Stromal cell of bone marrow (primary cell): ENCODE measurements around the gene CHMP2A.
A peak's percentile ranks its signal among the peaks of the same experiment; 100 is the strongest.
"Not testable (repeated sequence)": the region's sequence is repeated elsewhere in the genome, so short reads cannot be mapped to it uniquely, and the experiment has no call there.

Experiments used
- DNase-seq: peaks from one replicate; pipeline ENCODE4 v3.0.0-alpha.2; 2012; ENCODE audit warnings: low read depth

The CHMP2A gene

DNA sequence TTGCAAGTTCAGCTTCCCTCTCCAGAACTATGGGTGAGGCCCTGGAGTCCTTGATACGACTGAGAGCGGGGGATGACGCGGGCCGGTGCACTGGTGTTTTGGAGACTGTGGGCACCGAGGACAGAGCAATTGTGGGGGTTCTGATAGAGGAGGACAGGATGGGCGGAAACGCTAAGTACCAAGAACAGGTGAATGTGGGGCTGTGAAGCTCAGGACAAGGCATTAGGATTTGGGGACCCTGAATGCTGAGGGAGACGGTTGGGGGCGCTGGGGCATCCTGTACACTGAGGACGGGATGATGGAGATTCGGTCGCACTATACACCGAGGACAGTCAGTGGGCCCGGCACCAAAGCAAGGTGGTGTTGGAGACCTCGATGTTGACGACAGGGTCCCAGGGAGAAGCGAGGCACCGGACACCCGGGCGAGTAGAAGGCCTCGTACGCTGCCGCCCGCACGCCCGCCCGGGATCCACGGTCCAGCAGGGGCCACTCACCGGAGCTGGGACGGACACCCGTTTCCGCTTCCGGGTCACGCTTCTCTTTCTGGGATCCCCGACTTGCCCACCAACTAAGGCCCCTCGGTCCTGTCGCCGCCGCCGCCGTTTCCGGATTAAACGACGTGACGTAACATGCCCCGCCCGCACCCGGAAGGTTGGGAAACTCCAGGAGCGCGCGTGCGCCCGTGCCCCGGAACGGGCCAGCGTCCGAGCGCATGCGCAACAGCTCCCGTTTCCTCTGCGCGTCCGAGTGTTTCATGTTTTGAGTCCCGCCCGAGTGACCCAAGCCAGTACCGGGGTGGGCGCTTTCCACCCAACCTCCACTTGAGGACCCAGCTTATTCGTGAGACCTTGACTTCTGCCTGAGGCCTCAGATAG lies at the start of gene CHMP2A:
TSS of gene CHMP2A (minus strand) at position 612 of the 875 bp plus-strand sequence. CDS start 893 bp downstream, outside the sequence.
- DNase-seq = peak; percentile 93

DNA sequence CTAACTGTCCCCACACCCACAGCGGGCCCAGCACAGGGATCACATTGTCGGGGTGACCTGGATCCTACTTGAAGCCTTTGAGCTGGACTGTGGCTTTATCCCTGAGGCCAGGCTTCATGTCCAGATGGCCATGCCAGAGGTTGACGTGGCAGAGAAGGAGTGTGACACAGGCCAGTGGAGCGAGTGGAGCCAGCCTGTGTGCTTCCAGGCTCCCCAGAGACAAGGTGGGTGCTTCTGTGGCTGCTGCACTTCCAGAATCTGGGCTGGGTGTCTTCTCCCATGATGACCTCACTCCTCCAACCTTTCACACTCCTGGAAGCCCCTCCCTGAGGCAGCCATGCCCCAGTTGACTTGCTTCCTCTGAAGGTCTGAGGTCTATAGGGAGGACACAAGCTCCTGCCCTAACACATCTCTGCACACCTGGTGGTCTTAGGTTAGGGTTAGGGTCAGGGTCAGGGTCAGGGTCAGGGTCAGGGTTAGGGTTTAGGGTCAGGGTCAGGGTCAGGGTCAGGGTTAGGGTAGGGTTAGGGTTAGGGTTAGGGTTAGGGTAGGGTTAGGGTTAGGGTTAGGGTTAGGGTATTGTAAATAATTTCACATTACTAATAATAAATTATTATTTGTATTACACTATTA lies 31.3 kb upstream of the CHMP2A start:
- DNase-seq = no peak

DNA sequence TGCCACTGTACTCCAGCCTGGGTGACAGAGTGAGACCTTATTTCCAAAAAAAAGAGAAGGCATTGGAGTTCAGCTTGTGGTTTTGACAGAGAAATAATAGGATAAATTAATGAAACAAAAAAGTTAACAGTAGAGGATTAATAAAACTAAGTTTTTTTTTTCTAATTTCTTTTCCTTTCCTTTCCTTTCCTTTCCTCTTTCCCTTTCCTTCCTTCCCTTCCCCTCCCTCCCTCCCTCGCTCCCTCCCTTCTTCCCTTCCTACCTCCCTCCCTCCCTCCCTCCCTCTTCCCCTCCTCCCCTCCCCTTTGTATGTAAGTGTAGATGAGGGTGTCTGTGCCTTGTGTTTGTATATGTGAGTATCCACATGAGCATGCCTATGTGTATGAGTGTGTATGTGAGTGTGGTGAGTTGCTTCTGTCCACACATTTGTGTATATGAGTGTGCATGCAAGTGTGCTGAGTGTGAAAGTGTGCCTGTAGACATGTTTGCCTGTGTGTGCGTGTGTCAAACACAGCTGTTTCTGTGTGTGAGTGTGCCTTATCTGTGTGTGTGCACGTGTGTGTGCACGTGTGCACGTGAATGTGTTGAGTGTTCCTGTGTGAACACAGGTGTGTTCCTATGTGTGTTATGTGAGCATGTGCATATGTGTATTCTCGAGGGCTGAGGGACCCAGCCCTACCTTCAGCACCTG lies 30.7 kb upstream of the CHMP2A start:
- DNase-seq = no peak

DNA sequence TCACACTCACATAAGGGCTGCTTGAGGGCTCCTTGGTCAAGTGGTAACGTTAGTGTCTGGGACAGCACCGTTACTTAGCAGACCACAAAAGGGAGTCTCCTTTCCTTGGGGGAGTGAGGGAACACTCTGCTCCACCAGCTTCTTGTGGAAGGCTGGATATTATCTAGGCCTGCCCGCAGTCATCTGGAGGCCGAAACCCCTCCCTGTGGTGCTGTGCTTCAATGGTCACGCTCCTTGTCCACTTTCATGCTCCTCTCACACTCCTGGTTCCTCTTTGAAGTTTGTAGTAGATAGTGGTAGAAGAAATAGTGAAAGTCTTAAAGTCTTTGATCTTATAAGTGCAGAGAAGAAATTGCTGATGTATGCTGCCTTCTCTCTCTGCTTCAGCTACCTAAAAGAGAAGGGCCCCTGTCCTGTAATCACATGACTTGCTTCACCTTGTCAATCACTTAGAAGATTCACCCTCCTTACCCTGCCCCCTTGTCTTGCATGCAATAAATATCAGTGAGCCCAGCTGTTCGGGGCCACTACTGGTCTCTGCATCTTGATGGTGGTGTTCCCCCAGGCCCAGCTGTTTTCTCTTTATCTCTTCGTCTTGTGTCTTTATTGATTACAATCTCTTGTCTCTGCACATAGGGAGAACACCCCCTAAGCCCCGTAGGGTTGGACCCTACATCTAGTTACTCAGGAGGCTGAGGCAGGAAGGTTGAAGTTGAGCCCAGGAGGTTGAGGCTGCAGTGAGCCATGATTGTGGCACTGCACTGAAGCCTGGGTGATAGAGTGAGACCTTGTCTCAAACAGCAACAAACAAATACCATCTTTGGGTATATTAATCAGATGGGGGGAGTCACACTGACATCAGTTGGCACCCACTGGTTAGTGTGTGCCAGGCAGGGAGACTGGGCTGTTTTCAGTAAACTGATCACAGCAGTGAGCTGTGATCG lies 29.9 kb upstream of the CHMP2A start:
- DNase-seq = no peak

DNA sequence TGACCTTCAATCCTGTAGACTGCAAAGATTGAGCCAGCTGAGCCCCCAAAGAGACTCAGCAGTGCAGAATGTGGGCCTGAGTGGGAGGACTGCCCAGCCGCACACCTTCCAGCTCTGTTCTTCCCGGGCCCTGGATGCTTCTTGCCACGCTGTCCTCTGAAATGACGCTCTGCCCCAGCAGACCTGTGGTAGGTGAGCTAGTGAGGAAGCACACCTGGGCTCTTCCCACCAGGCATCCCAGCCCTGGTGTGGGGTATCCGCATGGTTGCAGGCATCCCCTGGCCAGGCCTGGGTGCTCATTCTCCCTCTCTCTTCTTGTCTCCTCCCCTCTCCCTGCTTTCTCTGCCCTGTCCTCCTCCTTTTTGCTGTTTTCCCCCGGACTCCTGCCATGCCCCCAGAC lies 28.1 kb upstream of the CHMP2A start:
- no peak for DNase-seq

DNA sequence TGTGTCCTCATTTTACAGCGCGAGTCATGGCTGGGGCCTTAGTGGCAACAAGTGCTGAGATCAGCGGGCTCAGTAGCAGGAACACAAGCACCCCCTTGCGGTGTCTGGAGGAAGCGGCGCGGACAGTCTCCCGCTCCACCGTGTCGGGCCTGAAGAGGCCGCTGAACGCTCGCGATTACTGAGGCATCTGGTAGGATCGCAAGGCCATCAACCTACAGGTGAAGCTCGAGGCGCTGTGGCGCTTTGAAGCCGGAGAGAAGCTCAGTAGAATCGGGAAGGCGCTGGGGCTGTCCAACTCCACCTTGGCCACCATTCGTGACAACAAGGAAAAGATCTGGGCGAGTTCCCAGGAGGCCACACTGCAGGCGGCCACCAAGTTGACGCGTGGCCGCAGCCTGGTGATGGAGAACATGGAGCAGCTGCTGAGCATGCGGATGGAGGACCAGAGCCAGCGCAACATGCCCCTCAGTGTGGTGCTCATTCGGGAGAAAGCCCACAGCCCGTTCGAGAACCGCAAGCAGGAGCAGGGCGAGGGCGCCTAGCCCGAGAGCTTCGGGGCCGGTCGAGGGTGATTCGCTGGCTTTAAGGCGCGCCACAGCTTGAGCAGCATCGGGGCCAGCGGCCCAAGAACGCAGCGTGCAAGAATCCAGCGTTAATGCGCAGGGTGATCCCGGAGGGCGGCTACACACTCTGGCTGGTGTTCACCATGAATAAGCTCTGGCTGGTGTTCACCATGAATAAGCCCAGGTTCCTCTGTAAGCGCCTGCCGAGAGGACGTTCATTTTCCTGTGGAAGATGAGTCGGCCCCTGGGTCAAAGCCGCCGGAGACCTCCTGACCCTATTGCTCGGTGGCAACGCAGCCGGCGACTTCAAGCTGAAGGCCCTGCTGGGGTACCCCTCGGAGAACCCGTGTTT lies 26.6 kb upstream of the CHMP2A start:
- peak; percentile 83 for DNase-seq

DNA sequence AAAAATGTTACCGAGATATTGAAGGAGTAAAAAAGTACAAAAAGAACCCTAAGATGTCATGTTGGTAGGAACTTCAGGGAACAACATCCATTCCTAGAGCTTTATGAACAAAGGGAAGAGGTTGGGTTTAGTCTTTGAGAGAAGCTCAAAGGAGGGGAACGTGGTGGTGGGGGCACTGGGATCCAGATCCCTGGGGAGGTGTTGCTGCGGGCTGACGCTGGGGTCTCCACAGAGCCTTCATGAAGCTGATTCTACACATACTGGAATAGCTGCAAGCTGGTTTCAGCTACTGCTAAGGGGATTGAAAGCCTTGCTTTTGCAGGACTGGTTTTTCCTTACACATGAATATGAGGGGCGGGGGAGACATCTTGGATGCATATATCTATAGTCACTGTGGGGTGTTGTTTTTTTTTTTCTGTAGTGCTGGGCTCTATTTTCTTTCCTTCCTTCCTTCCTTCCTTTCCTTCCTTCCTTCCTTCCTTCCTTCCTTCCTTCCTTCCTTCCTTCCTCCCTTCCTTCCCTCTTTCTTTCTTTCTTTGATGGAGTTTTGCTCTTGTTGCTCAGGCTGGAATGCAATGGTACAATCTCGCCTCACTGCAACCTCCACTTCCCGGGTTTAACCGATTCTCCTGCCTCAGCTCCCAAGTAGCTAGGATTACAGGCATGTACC lies 24.7 kb upstream of the CHMP2A start:
- DNase-seq = no peak

DNA sequence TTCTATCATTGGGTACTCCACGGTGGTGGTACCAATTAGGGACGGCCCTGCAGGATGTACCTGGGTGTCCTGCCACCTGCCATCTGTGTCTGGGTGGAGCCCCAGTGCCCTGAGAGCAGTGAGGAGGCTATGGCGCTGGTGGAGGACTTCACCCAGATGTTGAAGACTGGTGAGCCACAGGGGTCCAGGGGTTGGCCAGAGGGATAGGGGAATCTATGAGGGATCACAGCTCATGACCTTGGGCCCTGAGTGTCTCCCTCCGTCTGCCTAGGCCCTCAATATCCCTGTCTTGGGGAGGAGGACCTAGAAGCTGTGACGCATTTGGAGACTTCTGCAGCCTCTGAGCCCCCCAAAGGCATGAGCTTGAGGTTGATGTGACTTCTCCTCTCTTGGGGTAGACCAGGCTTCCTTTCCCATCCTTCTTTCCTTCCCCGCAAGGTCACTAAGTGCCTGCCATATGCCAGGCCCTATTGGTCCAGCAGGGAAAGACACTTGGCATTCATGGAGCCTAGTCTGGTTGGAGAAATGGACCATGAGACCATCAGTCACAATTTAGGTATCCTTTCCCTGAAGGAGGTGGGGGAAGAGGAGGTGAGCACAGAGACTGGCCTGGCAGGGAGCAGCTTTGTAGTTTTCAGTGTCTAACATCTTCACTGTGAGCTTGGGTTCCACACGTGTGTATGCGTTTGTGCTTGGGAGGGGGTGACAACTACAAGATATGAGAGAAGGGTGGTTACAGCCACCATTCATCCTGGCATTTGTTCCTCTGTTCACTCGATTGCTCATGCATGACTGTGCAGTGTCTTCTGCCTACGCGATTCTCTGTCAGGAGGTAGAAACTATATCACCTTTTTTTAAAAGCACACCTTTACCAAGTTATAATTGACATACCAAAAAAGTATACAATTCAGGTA lies 23.4 kb upstream of the CHMP2A start:
- DNase-seq = no peak

DNA sequence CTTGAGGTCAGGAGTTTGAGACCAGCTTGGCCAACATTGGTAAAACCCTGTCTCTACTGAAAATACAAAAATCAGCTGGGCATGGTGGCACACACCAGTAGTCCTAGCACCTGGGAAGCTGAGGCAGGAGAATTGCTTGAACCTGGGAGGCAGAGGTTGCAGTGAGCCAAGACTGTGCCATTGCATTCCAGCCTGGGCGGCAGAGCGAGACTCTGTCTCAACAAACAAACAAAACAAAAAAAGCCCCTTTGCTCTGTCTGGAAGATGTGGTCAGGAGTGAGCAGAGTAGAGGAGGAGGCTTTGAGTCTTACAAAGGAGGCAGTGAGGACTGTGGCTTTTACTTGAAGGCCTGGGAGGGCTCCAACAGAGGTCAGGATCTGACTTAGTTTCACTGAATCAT lies 22.7 kb upstream of the CHMP2A start:
- not testable (repeated sequence) for DNase-seq

DNA sequence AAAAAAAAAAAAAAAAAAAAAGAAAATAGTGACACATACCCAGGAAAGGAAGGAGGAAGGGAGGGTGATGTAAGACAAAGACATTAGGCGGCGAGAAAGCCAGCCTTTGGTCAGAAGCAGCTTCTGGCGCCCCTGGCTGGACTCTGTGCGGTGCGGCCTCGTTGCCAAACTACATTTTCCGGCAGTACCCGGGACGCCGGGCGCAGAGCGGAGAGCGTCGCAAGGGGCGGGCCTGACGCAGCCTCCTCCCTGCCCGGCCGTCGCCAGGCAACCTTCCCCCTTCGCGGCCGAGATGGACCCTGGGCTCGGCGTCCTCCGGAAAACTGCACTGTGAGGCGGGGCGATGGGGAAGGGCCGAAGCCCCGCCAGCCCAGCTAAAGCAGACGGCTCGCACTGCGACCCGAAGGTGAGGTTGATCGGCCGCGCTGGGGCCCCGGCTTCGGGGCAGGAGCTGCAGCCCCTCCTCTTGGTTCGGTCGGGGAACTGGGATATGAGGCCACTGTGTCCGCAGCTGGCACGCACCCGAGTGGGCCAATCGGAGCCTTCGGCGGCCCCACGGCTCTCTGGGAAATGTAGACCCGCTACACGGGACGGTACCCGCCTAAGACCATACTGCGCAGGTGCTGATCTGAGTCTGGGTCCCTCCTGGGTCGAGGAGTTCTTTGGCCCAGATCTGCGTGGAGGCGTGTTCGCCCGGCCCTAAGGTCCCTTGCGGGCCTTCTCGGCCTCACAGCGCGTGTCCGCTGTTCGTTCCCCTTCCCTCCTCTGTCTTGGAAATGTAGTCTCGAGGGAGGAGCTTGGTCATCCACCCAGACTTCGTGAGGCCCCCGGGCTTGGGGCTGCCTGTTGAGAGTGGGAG lies 20.5 kb upstream of the CHMP2A start:
- DNase-seq = peak; percentile 86

DNA sequence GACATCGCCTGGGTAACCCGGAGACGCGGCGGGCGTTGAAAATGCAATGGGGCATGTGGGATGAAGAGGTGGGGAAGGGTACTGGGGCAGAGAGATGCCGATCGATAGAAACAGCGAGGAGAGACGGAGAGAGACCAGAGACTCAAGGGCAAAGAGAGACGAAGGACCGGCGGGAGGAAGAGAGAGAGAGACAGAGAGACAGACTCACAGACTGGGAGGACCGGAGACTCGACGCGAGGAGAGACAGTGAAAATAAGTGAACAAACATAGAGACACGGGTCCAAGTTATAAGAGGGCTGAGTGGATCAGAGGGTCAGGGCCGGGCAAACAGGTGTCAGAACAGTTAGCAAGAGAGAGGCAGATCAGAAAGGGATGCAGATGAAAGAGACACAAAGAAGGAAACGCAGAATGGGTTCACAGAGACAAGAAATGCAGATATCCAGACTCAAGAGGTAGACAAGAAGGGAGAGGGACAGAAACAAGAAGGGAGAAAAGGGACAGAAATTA lies 18.8 kb upstream of the CHMP2A start:
- DNase-seq = no peak

DNA sequence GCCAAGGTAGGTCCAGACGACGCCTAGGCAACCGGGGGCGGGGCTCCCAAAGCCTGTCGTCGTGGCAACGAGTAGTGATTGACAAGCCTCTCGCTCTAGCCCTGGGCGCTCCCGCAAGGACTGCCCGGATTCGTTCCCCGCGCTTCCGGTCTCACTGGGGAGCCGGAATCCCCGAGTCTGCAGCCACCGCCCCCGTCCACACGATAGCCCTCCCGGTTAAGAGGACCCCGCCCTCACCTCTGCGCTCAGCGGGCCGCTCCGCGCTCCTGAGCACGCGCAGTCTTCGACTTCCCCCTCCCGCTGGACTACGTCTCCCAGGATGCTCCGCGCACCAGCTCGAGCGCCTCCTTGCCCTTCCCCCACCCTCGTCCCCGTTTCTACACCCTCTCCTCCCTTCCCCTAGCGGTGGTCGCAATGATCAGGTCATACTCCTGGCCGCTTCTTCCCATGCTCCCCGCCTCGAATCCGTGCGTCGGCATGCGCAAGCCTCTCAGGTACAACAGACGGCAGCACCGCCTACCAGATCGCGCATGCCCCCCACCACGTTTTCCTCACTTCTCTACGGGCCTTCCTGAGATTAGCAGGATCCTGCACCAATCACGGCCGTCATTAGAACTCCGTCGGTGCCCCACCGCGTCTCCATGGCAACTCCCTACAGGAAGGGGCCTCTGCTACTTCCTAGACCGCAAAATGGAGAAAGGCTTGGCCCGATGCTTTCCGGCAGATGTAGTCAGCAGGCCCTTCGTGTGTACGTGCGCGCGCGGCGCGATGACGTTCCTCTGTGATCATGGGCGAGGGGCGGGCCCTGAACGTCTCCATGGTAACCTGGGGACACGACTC lies 18.1 kb upstream of the CHMP2A start, which contains the start of gene MZF1:
TSS of gene MZF1 (minus strand) at position 518 of the 840 bp plus-strand sequence. CDS start 1,946 bp downstream, outside the sequence.
- DNase-seq = peak; percentile 100

DNA sequence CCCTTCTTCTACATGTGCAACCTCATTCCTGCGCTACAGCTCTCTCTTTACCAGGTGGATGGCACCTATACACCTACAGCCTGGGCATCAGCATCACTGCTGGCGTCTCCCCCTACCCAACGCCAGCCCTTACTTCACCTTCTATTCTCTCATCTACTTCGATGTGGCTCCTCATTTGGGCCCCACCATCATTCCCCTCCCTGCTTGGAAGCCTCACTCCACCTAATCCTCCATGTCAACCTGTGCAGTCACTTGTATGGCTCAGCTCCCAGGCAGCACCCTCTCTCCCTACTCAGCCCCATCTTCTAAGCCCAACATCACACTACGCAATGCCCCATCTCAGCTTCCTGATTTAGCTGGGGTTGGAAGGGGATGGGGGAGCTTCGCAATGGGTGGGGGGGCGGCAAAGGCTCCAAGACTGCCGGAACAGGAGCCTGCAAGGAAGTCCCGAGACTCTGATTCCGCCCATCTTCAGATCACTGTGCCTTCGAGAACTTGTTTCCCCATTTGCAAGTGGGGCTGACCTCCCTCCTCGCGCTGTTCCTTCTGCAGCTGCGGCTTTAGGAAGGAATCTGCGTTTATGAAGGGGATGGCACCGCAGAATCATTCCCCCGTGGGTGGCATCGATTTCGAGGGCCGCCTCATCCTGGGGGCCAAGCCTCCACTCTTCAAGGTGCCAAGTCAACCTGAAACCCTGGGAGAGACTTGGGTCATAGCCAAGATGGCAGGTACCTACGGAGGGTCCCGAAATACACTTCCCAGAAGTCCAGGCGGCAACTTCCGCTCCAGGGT lies 17.3 kb upstream of the CHMP2A start:
- DNase-seq = no peak

DNA sequence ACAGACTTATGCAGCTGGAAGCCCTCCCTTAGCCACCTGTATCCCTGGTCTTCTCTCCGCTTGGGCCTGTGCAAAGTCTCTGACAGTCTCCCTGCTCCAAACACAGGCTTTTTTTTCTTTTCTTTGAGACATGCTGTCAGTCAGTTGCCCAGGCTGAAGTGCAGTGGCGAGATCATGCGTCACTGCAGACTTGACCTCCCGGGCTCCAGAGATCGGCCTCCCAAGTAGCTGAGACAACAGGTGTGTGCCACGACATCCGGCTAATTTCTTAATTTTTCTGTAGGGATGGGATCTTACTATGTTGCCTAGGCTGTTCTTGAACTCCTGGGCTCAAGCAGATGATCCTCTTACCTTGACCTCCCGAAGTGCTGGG lies 16.7 kb upstream of the CHMP2A start:
- no peak for DNase-seq

DNA sequence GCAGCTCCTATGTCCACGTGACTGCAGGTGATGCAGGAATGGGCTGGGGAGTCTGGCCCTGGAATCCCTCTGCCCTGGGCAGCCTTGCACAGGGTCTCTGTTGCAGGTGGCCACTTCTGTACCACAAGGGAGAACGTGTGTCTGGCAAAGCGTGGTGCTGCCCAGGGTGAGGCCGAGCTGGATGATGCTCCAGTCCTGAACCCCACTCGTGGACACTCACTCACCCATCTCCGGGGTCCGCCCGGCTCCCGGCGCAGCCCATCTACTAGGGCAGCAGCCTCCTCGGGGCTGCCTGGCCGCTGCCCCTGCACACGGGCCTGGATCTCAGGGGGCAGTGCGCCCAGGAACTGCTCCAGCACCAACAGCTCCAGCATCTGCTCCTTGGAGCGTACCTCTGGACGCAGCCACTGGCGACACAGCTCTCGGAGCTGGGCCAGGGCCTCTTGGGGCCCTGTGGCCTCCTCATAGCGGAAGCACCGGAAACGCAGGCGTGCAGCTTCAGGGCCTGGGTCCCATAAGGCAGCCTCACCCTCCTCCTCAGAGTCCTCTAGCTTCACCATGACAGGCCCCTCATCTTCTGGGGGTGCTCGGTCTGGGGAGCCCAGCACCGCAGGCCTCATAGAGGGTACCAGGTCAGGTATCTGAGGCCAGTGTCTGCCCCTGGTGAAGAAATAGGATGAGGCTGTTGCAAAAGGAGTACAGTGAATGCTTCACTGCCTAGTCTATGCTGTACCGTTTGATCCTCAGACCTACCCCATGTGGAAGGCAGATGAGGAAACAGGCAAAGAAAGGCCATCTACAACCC lies 16.1 kb upstream of the CHMP2A start:
- no peak for DNase-seq
